HepG2 (cell line): ENCODE results near the gene RSF1. TPM values are rescaled to one million over a fixed set of nuclear protein-coding genes. Genes with fewer than 3 reads are reported as not detected.

Experiments used
- ATAC-seq: fragments of 200-7000 bp; cut with Tn5 transposase; 3 replicates; pipeline ENCODE4 v1.9.1; 2020; ENCODE audit warnings: mild to moderate bottlenecking, moderate library complexity
- BruUV-seq: library from RNA; stranded (reverse); fragments of 400-500 nt; replicated peaks from 2 replicates; lab custom pipeline; 2021; lab: Mats Ljungman, UMichigan
- CTCF ChIA-PET: fragments of 300-600 bp; formaldehyde crosslinking; extraction: SDS; loops from one replicate; lab custom pipeline; 2021; ENCODE audit warnings: low total read pairs, inconsistent platforms, low intra/inter-chr PET ratio; lab: Yijun Ruan, JAX
- POLR2A ChIA-PET: fragments of 350-600 bp; sonication (Branson Sonifier 250); formaldehyde crosslinking; loops from one replicate; lab custom pipeline; 2020; ENCODE audit warnings: antibody characterized with exemption, inconsistent platforms; lab: Yijun Ruan, JAX
- DNase-seq: peaks from one replicate; pipeline ENCODE4 v3.0.0-alpha.2; 2015; ENCODE audit warnings: low spot score
- FAIRE-seq: peaks from 3 replicates; lab custom pipeline; 2011; peaks lifted over from hg19 to GRCh38; lab: Jason Lieb, UNC
- H2AFZ ChIP-seq: one replicate; pipeline ENCODE4 v1.6.1; 2011; ENCODE audit warnings: low read length, inconsistent platforms
- H3K27ac ChIP-seq: fragments of 300-600 bp; 3 replicates; pipeline ENCODE4 v1.8.0; 2011; ENCODE audit warnings: mixed run types, mild to moderate bottlenecking, mixed read lengths, low read length, inconsistent platforms; ENCODE audit not compliant: insufficient read depth; ENCODE audit errors: extremely low read length
- H3K27me3 ChIP-seq, 2 experiments: fragments of 200-600 bp in 1 of 2; 2 replicates in 1 of 2; 3 replicates in 1 of 2; pipeline versions ENCODE4 v1.6.0 to v1.8.0; 2011; ENCODE audit warnings: low read length in 2 of 2, mild to moderate bottlenecking in 2 of 2, moderate library complexity in 2 of 2, inconsistent platforms in 1 of 2; ENCODE audit not compliant: insufficient read depth in 2 of 2, control insufficient read depth in 1 of 2
- H3K36me3 ChIP-seq, 2 experiments: fragments of 200-600 bp in 1 of 2; replicated peaks in 1 of 2; 2 replicates in 1 of 2; 3 replicates in 1 of 2; pipeline versions ENCODE4 v1.5.1 to v1.8.0; 2011; ENCODE audit warnings: low read length in 2 of 2, inconsistent platforms in 1 of 2; ENCODE audit not compliant: insufficient read depth in 2 of 2, control insufficient read depth in 1 of 2
- H3K4me1 ChIP-seq: 2 replicates; pipeline ENCODE4 v1.5.1; 2012; ENCODE audit warnings: low read length, inconsistent platforms; ENCODE audit not compliant: insufficient read depth
- H3K4me2 ChIP-seq: 2 replicates; pipeline ENCODE4 v1.6.0; 2011; ENCODE audit warnings: low read depth, low read length, inconsistent platforms
- H3K4me3 ChIP-seq, 3 experiments: fragments of 200-600 bp in 1 of 3; sonication (generic), shearing (Covaris generic) in 1 of 3; replicated peaks in 1 of 3; 2 replicates each; pipeline ENCODE4 v1.5.1; 2011 to 2016; ENCODE audit warnings: low read length in 3 of 3, inconsistent platforms in 2 of 3, low read depth in 2 of 3, mild to moderate bottlenecking in 2 of 3, control low read depth in 1 of 3, mixed read lengths in 1 of 3; ENCODE audit not compliant: insufficient read depth in 1 of 3
- H3K79me2 ChIP-seq: one replicate; pipeline ENCODE4 v1.6.1; 2011; ENCODE audit warnings: low read length, inconsistent platforms; ENCODE audit not compliant: insufficient read depth
- H3K9ac ChIP-seq: 2 replicates; pipeline ENCODE4 v1.6.0; 2011; ENCODE audit warnings: mild to moderate bottlenecking, low read depth, low read length, inconsistent platforms; ENCODE audit not compliant: insufficient read depth
- H3K9me3 ChIP-seq: 2 replicates; pipeline ENCODE4 v1.5.1; 2012; ENCODE audit warnings: mild to moderate bottlenecking, low read length
- H4K20me1 ChIP-seq: 2 replicates; pipeline ENCODE4 v1.6.0; 2011; ENCODE audit warnings: inconsistent platforms, mild to moderate bottlenecking, low read length, moderate library complexity; ENCODE audit not compliant: insufficient read depth
- ATAD3A ChIP-seq: sonication (generic); formaldehyde crosslinking; IDR thresholded peaks from 2 replicates; pipeline ENCODE4 v1.4.0; 2020; ENCODE audit warnings: missing genetic modification reagents
- ELF1 ChIP-seq: sonication (generic); formaldehyde crosslinking; IDR thresholded peaks from 2 replicates; pipeline ENCODE4 v1.4.0; 2020; ENCODE audit warnings: missing genetic modification reagents
- KLF13 ChIP-seq: sonication (generic); formaldehyde crosslinking; IDR thresholded peaks from 2 replicates; pipeline ENCODE4 v1.4.0; 2020; ENCODE audit warnings: mild to moderate bottlenecking, missing genetic modification reagents
- MTERF4 ChIP-seq: sonication (generic); formaldehyde crosslinking; IDR thresholded peaks from 2 replicates; pipeline ENCODE4 v1.8.0; 2023; ENCODE audit warnings: mild to moderate bottlenecking, missing genetic modification reagents
- NR2F6 ChIP-seq, 2 experiments: IDR thresholded peaks; 2 replicates each; pipeline ENCODE4 v1.6.1; 2016; ENCODE audit warnings: antibody characterized with exemption in 1 of 2, mild to moderate bottlenecking in 1 of 2
- RBFOX2 ChIP-seq: fragments of 200-400 bp; formaldehyde crosslinking; IDR thresholded peaks from 2 replicates; pipeline ENCODE4 v1.6.1; 2017; ENCODE audit warnings: low read depth, mild to moderate bottlenecking, low read length
- SAP130 ChIP-seq: IDR thresholded peaks from 2 replicates; pipeline ENCODE4 v1.6.1; 2016; ENCODE audit warnings: low read depth
- SOX13 ChIP-seq, 3 experiments: fragments of 450-650 bp in 1 of 3; sonication (generic) in 1 of 3; formaldehyde crosslinking in 1 of 3; IDR thresholded peaks in 2 of 3; conservative IDR thresholded peaks in 1 of 3; 2 replicates each; pipeline versions ENCODE4 v1.5.0 to v1.6.1; 2016 to 2020; ENCODE audit warnings: antibody characterized with exemption in 1 of 3, mild to moderate bottlenecking in 1 of 3, missing compliant biosample characterization in 1 of 3, missing genetic modification reagents in 1 of 3, moderate library complexity in 1 of 3
- SOX6 ChIP-seq, 2 experiments: fragments of 450-650 bp in 1 of 2; sonication (generic) in 1 of 2; formaldehyde crosslinking in 1 of 2; IDR thresholded peaks; 2 replicates each; pipeline versions ENCODE4 v1.4.0 to v1.6.1; 2017 to 2020; ENCODE audit warnings: antibody characterized with exemption in 1 of 2, mild to moderate bottlenecking in 1 of 2, missing genetic modification reagents in 1 of 2
- TAF15 ChIP-seq: fragments of 200-400 bp; formaldehyde crosslinking; IDR thresholded peaks from one replicate; pipeline ENCODE4 v1.6.1; 2018; ENCODE audit warnings: mild to moderate bottlenecking, low read depth, low read length; ENCODE audit not compliant: poor library complexity, severe bottlenecking
- TEAD3 ChIP-seq: optimal IDR thresholded peaks from 2 replicates; pipeline ENCODE3; 2016; ENCODE audit warnings: borderline replicate concordance
- TGIF2 ChIP-seq: IDR thresholded peaks from 2 replicates; pipeline ENCODE4 v1.6.1; 2016; ENCODE audit warnings: control low read depth, missing compliant biosample characterization
- THAP11 ChIP-seq: IDR thresholded peaks from 2 replicates; pipeline ENCODE4 v1.6.1; 2016; ENCODE audit warnings: missing biosample characterization, missing genetic modification reagents
- ZNF792 ChIP-seq: IDR thresholded peaks from 2 replicates; pipeline ENCODE4 v1.6.1; 2016
- WGBS: methylation state at CpG from one replicate; pipeline ENCODE4 v1.1.6; 2017; ENCODE audit warnings: low lambda C conversion rate; 5-methylcytosine and 5-hydroxymethylcytosine counted together
- in situ Hi-C: cut with HindIII; loops from 2 replicates; pipeline ENCODE4 v1.10.0; 2017; ENCODE audit warnings: low pct_unique_long_range_greater_than_20kb; ENCODE audit not compliant: extremely low pct_ligation_motif_present
- intact Hi-C: fragments of 100-400 bp; cut with micrococcal nuclease; formaldehyde crosslinking; loops from one replicate; pipeline ENCODE4 v1.10.0; 2022; ENCODE audit not compliant: unreplicated experiment
- polyA plus RNA-seq, 8 experiments: library from polyadenylated mRNA; depleted of rRNA in 3 of 8; stranded (reverse) in 7 of 8; unstranded in 1 of 8; fragments of >200 nt; fragmentation: Illumina TruSeq in 4 of 8; extraction: Trizol in 4 of 8; gene quantifications; 2 replicates each; pipeline versions ENCODE4 v1.2.1 to v1.2.3, GENCODE V29; 2011 to 2016; ENCODE audit warnings: low read depth in 4 of 8, missing spikeins in 1 of 8, mixed read lengths in 1 of 8; ENCODE audit not compliant: insufficient read depth in 1 of 8
- total RNA-seq, 5 experiments: library from RNA; depleted of rRNA; stranded (reverse); fragments of >200 nt; fragmentation: Illumina TruSeq; extraction: Trizol; gene quantifications; 2 replicates each; pipeline ENCODE4 v1.2.3, GENCODE V29; 2016; ENCODE audit warnings: low read depth in 1 of 5
- TF ChIP-seq, protein P1 (sequence below): sonication (generic); formaldehyde crosslinking; IDR thresholded peaks from 2 replicates; pipeline ENCODE4 v1.4.0; 2020; ENCODE audit warnings: missing genetic modification reagents
- TF ChIP-seq, protein P2 (sequence below): IDR thresholded peaks from 2 replicates; pipeline ENCODE4 v1.6.1; 2016; ENCODE audit warnings: mild to moderate bottlenecking
- TF ChIP-seq, protein P3 (sequence below): IDR thresholded peaks from 2 replicates; pipeline ENCODE4 v1.6.1; 2016; ENCODE audit warnings: missing genetic modification reagents, missing compliant biosample characterization

Gene RSF1
- total and polyA plus RNA-seq, 2 of the 13 experiments (the other 11 are each of a cell fraction or from before 2014, with no cell fraction given), result 15.5 to 33.1 TPM

DNA sequence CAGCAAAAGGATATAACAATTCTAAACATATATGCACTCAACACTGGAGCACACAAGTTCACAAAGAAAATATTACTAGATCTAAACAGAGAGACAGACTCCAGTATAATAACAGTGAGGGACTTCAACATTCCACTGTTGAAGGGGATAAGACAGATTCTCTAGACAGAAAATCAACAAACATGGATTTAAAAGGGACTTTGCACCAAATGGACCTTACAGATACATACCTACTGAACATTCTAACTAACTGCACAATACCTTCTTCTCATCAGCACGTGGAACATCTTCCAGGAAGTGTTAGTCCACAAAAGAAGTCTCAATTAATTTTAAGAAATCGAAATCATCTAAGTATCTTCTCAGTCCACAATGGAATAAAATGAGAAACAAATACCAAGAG is 26.6 kb downstream of the RSF1 start:
- 32% methylated on average over 2 of the region's 2 CpGs for WGBS
- ChIA-PET CTCF (no interaction called here), POLR2A (interaction anchor here (0.8 kb wide), 1 partner anchor 26 kb away, joined by 3 read pairs; no protein-coding TSS in a partner anchor)
- peaks cover 26% of the 10 kb centered on the region for H4K20me1 ChIP-seq
- DNase-seq, result peak; percentile 76
- FAIRE-seq, result peak; percentile 52
- no peaks in the 10 kb centered on the region for H3K27me3 ChIP-seq
- no peaks in the 10 kb centered on the region; a peak in 1 of 5 replicates for H3K36me3 ChIP-seq
- no peak overlapping the region for H2AFZ ChIP-seq
- peaks cover 47% of the 10 kb centered on the region for H3K4me1 ChIP-seq
- no peak overlapping the region for H3K4me3 ChIP-seq
- BruUV-seq, result no TSS peak
- H3K4me2 ChIP-seq, result peak overlapping the region; percentile 26
- in situ Hi-C loops, result no loop called here
- intact Hi-C loops, result no loop called here
- peak overlapping the region; percentile 49 for H3K27ac ChIP-seq
- peaks cover 87% of the 10 kb centered on the region for H3K79me2 ChIP-seq
- ATAC-seq, result peak; percentile 94
- no peaks in the 10 kb centered on the region for H3K9me3 ChIP-seq
- no peak overlapping the region for H3K9ac ChIP-seq
- TF ChIP-seq THAP11 (0 out of 2 replicates have a peak, but pooled peaks have one; percentile 15), TAF15 (no peak), KLF13 (CRISPR knock-in tag) (no peak), SOX6 (IDR thresholded peaks at IDR 0.05) (no peak), SOX6 (CRISPR knock-in tag; IDR thresholded peaks at IDR 0.05) (peak; percentile 25; the same call in 1 of the 2 replicates), ATAD3A (no peak), MTERF4 (CRISPR knock-in tag) (no peak), TEAD3 (CRISPR knock-in tag) (peak; percentile 63), SOX13 (IDR thresholded peaks at IDR 0.05) (no peak), SOX13 (CRISPR knock-in tag; conservative IDR thresholded peaks at IDR 0.05 in 1 of 2, IDR thresholded peaks at IDR 0.05 in 1 of 2) (peak in 1 of 2 experiments; percentile 71; a peak in 2 of 4 replicates), NR2F6 (IDR thresholded peaks at IDR 0.05) (no peak), NR2F6 (CRISPR knock-in tag; IDR thresholded peaks at IDR 0.05) (0 out of 2 replicates have a peak, but pooled peaks have one; percentile 16), TGIF2 (CRISPR knock-in tag) (no peak), RBFOX2 (no peak), SAP130 (CRISPR knock-in tag) (peak; percentile 59), ZNF792 (CRISPR knock-in tag) (0 out of 2 replicates have a peak, but pooled peaks have one; percentile 39), ELF1 (CRISPR knock-in tag) (0 out of 2 replicates have a peak, but pooled peaks have one; percentile 14)
- TF ChIP-seq, protein P1, sequence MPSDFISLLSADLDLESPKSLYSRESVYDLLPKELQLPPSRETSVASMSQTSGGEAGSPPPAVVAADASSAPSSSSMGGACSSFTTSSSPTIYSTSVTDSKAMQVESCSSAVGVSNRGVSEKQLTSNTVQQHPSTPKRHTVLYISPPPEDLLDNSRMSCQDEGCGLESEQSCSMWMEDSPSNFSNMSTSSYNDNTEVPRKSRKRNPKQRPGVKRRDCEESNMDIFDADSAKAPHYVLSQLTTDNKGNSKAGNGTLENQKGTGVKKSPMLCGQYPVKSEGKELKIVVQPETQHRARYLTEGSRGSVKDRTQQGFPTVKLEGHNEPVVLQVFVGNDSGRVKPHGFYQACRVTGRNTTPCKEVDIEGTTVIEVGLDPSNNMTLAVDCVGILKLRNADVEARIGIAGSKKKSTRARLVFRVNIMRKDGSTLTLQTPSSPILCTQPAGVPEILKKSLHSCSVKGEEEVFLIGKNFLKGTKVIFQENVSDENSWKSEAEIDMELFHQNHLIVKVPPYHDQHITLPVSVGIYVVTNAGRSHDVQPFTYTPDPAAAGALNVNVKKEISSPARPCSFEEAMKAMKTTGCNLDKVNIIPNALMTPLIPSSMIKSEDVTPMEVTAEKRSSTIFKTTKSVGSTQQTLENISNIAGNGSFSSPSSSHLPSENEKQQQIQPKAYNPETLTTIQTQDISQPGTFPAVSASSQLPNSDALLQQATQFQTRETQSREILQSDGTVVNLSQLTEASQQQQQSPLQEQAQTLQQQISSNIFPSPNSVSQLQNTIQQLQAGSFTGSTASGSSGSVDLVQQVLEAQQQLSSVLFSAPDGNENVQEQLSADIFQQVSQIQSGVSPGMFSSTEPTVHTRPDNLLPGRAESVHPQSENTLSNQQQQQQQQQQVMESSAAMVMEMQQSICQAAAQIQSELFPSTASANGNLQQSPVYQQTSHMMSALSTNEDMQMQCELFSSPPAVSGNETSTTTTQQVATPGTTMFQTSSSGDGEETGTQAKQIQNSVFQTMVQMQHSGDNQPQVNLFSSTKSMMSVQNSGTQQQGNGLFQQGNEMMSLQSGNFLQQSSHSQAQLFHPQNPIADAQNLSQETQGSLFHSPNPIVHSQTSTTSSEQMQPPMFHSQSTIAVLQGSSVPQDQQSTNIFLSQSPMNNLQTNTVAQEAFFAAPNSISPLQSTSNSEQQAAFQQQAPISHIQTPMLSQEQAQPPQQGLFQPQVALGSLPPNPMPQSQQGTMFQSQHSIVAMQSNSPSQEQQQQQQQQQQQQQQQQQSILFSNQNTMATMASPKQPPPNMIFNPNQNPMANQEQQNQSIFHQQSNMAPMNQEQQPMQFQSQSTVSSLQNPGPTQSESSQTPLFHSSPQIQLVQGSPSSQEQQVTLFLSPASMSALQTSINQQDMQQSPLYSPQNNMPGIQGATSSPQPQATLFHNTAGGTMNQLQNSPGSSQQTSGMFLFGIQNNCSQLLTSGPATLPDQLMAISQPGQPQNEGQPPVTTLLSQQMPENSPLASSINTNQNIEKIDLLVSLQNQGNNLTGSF (CRISPR knock-in tag), result no peak
- TF ChIP-seq, protein P2, sequence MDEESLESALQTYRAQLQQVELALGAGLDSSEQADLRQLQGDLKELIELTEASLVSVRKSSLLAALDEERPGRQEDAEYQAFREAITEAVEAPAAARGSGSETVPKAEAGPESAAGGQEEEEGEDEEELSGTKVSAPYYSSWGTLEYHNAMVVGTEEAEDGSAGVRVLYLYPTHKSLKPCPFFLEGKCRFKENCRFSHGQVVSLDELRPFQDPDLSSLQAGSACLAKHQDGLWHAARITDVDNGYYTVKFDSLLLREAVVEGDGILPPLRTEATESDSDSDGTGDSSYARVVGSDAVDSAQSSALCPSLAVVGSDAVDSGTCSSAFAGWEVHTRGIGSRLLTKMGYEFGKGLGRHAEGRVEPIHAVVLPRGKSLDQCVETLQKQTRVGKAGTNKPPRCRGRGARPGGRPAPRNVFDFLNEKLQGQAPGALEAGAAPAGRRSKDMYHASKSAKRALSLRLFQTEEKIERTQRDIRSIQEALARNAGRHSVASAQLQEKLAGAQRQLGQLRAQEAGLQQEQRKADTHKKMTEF (CRISPR knock-in tag), result 0 out of 2 replicates have a peak, but pooled peaks have one; percentile 11
- TF ChIP-seq, protein P3, sequence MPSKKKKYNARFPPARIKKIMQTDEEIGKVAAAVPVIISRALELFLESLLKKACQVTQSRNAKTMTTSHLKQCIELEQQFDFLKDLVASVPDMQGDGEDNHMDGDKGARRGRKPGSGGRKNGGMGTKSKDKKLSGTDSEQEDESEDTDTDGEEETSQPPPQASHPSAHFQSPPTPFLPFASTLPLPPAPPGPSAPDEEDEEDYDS (CRISPR knock-in tag), result 0 out of 2 replicates have a peak, but pooled peaks have one; percentile 24
